ENCODE data around the gene CHRDL2. TPM values are rescaled to one million over a fixed set of nuclear protein-coding genes. Genes with fewer than 3 reads are reported as not detected.

The CHRDL2 gene
- total RNA-seq, 3 donors from 2014 or later: 4.2 TPM; not detected in 2

DNA sequence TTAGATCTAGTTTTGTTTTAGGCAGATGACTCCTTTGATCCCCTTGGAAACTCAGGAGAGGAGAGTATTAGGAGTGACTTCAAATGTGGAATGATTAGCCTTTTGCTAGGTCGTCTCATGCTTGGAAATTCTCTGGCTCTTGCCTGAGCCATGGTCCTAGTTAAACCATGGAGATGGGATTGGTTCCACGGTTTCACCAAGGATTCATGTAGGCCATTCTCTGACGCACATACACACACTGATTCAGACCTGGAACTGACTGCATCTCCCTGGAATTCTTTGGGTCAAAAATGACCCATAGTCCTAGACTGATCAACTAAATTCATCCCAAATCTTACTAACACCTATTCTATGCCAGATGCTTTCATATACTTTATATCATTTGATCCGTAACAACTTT, 82.3 kb downstream of the CHRDL2 start:
- Histone ChIP-seq H3K9me3 (no peaks in the 10 kb centered on the region), H3K36me3 (no peaks in the 10 kb centered on the region), H3K4me1 (no peaks in the 10 kb centered on the region), H3K27ac (no peak overlapping the region), H3K27me3 (no peaks in the 10 kb centered on the region), H3K4me3 (no peak overlapping the region)
- TF ChIP-seq, protein P1, sequence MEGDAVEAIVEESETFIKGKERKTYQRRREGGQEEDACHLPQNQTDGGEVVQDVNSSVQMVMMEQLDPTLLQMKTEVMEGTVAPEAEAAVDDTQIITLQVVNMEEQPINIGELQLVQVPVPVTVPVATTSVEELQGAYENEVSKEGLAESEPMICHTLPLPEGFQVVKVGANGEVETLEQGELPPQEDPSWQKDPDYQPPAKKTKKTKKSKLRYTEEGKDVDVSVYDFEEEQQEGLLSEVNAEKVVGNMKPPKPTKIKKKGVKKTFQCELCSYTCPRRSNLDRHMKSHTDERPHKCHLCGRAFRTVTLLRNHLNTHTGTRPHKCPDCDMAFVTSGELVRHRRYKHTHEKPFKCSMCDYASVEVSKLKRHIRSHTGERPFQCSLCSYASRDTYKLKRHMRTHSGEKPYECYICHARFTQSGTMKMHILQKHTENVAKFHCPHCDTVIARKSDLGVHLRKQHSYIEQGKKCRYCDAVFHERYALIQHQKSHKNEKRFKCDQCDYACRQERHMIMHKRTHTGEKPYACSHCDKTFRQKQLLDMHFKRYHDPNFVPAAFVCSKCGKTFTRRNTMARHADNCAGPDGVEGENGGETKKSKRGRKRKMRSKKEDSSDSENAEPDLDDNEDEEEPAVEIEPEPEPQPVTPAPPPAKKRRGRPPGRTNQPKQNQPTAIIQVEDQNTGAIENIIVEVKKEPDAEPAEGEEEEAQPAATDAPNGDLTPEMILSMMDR (IDR thresholded peaks at IDR 0.05): no peak
- TF ChIP-seq POLR2A (IDR thresholded peaks at IDR 0.05) (no peak), POLR2AphosphoS5 (IDR thresholded peaks at IDR 0.05) (no peak)
- intact Hi-C loops (cut with DNase I; ENCODE audit: low total_unique reads): no loop called here
- no peak for DNase-seq (ENCODE audit: low spot score in 2 of 2)

DNA sequence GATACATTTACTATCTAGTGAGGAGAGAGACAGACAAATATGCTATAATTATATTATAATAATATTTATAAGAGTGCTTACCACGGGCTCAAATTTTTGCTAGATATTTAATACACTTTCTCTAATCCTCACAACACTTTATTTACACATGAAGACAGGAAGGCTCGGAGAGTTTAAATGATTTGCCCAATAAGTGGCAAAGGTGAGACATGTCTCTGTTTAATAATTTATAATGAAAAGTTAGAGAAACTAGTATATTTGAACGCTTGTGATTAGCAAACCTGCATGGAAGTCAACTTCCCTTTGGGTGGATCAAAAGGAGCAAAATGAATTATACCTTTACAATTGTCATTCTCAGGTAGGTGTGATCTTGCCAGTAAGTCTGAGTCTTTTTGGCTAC, 83.4 kb downstream of the CHRDL2 start:
- Histone ChIP-seq H3K9me3 (no peaks in the 10 kb centered on the region), H3K4me1 (no peaks in the 10 kb centered on the region), H3K27me3 (no peaks in the 10 kb centered on the region), H3K4me3 (no peak overlapping the region), H3K27ac (no peak overlapping the region), H3K36me3 (no peaks in the 10 kb centered on the region)
- intact Hi-C loops (cut with DNase I; ENCODE audit: low total_unique reads): no loop called here
- TF ChIP-seq POLR2AphosphoS5 (IDR thresholded peaks at IDR 0.05): no peak
- TF ChIP-seq, protein P1 (IDR thresholded peaks at IDR 0.05): no peak
- no peak for DNase-seq (ENCODE audit: low spot score in 2 of 2)

DNA sequence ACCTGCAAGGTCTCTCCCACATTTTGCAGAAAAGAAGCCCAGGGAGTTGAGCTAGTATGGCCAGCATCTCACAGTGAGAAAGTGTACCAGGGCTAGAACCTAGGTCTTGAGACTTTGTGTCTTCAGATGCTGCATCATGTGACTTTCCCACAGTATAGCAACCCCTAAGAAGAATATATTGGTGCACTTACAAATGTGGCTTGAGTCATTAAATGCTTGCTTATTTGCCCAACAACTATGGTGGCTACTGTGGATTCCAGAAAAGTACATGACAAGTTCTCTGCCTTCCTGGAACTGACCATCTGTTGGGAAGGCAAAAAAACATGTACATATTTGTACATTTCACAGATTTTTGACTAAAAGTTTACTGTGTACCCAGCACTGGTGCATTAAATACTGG, 83.8 kb downstream of the CHRDL2 start:
- TF ChIP-seq POLR2AphosphoS5 (IDR thresholded peaks at IDR 0.05) (no peak), POLR2A (IDR thresholded peaks at IDR 0.05) (no peak)
- TF ChIP-seq, protein P1 (IDR thresholded peaks at IDR 0.05): no peak
- H3K4me1 ChIP-seq: no peaks in the 10 kb centered on the region
- no peak overlapping the region for H3K4me3 ChIP-seq
- H3K36me3 ChIP-seq: no peaks in the 10 kb centered on the region
- intact Hi-C loops (cut with DNase I; ENCODE audit: low total_unique reads): no loop called here
- no peak overlapping the region for H3K27ac ChIP-seq
- no peaks in the 10 kb centered on the region for H3K27me3 ChIP-seq
- no peaks in the 10 kb centered on the region for H3K9me3 ChIP-seq
- DNase-seq (ENCODE audit: low spot score in 2 of 2): no peak

DNA sequence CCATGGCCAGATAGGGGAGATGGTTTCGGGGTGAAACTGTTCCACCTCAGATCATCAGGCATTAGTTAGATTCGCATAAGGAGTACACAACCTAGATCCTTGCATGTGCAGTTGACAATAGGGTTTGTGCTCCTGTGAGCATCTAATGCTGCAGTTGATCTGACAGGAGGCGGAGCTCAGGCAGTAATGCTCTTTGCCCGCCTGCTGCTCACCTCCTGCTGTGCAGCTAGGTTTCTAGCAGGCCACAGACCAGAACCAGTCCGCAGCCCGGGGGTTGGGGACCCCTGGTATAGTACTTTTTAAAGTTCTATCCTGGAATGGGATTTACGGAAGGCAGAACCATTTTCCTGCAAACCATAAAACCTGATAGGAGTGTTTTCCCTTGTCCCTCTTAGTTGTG, 84.3 kb downstream of the CHRDL2 start:
- intact Hi-C loops (cut with DNase I; ENCODE audit: low total_unique reads): no loop called here
- no peak overlapping the region for H3K27ac ChIP-seq
- H3K4me3 ChIP-seq: no peak overlapping the region
- H3K27me3 ChIP-seq: no peaks in the 10 kb centered on the region
- H3K4me1 ChIP-seq: no peaks in the 10 kb centered on the region
- TF ChIP-seq, protein P1 (IDR thresholded peaks at IDR 0.05): no peak
- TF ChIP-seq POLR2AphosphoS5 (IDR thresholded peaks at IDR 0.05) (no peak), POLR2A (IDR thresholded peaks at IDR 0.05) (no peak)
- no peaks in the 10 kb centered on the region for H3K9me3 ChIP-seq
- no peaks in the 10 kb centered on the region for H3K36me3 ChIP-seq
- DNase-seq (ENCODE audit: low spot score in 2 of 2): no peak

Other genes starting within 250 kb of the CHRDL2 start
- gene LIPT2, start 237.7 kb downstream of the CHRDL2 start, total RNA-seq: 10 to 100 TPM in 1 of 3 donors, 1 to 10 TPM in 2; 2.0 to 13.5 (median 9.8) TPM
- gene POLD3, start 138.8 kb downstream of the CHRDL2 start, total RNA-seq: 10 to 100 TPM in 2 of 3 donors, 1 to 10 TPM in 1; 9.8 to 23.3 (median 16.7) TPM
- 10 to 100 TPM; 16.5 to 36.1 (median 27.2) TPM for gene RNF169, start 17.4 kb upstream of the CHRDL2 start, total RNA-seq
- 10 to 100 TPM; 18.0 to 33.6 (median 18.4) TPM for gene XRRA1, start 217.7 kb upstream of the CHRDL2 start, total RNA-seq
- 10 to 100 TPM; 34.1 to 57.8 (median 57.5) TPM for gene SPCS2, start 217.8 kb upstream of the CHRDL2 start, total RNA-seq

Data from breast epithelium (tissue), 4 donors.